GM18867 (cell line): ENCODE results near the gene KRT86.
"Not testable (repeated sequence)": the region's sequence is repeated elsewhere in the genome, so short reads cannot be mapped to it uniquely, and the experiment has no call there.

Experiments
- ATAC-seq: cut with Tn5 transposase; IDR thresholded peaks from one replicate; pipeline ENCODE4 v1.9.1; 2021; ENCODE audit warnings: mild to moderate bottlenecking, moderate library complexity; ENCODE audit not compliant: unreplicated experiment

Gene KRT86

DNA sequence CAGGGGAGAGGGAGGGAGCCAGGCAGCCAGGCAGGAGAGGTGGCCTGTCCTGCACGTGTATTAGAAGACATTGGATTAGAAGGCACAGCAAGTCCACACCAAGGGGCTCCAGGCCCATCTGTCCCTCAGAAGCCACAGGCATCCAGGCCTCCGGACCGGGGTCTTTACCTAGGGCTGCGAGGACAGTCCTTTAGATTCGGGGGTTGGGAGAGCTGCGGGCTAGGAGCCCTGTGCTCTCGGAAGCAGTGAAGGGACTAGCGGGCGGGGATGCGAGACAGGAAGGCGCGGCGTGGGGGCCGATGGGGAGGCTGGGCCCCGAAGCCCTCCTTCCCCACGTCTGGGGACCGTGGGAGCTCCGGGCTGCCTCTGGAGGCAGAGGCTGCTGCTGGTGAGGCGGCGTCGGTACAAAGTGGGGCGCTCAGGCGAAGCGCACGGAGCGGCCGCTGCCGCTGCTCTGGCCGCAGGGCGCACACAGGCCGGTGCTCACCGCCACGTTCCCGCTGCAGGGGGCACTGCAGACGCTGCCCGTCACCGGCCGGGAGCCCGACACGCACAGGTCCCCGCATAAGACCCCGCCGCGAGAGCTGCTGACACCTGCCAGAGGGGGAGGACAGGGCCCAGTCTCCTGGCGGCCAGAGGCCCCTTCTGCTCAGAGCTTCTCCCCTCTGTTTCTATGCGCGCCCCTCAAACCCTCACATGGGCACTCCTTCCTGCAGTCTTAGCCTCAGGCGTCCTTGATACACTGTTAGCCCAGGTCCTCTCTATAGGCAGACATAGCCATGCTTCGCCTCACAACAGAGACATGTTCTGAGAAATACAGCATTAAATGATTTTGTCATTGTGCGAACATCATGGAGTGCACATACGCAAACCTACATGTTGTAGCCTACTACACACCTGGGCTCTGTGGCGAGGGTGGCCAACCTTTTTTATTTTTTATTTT is 24.1 kb upstream of the KRT86 start:
- no peak for ATAC-seq

DNA sequence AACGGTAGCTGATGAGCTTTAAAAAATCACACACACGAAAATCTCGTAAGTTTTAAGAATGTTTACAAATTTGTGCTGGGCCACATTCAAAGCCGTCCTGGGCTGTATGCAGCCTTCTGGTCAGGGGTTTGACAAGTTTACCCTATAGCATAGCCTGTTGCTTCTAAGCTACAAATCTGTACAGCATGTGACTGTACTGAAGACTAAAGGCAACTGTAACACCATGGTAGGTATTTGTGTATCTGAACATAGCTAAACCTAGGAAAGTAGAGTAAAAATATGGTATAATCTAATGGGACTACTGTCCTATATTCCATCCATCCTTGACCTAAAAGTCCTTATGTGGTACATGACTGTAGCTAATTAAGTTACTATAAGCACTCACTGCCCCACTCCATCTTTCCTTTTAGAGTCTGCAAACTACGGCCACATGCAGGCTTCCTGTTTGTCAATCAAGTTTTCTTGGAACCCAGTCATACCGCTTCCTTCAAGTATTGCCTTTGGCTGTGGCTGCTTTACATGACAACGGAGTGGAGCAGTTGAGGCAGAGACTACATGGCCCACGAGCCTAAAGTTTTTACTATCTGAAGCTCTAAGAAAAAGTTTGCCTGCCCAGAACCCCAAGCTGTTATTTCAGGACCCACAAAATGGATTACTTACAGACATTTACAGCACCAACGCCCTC is 22.9 kb upstream of the KRT86 start:
- no peak for ATAC-seq

DNA sequence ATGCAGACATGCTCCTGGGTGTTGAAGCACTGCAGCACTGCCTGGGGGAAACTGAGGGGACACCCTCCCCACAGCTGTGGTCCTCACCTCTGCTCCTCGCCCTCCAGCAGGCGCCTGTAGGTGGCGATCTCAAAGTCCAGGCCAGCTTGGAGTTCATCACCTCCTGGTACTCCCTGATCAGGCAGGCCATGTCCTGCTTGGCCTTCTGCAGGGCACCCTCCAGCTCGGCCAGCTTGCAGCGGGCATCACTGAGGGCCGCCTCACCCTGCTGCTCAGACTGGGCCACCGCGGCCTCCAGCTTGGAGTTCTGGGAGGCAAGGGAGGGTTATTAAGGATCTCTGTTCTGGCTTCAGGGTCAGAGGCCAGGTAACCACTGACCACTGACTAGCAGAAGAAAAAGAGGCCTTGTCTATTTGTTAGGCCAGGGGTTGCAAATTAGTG is 22.2 kb upstream of the KRT86 start:
- not testable (repeated sequence) for ATAC-seq

DNA sequence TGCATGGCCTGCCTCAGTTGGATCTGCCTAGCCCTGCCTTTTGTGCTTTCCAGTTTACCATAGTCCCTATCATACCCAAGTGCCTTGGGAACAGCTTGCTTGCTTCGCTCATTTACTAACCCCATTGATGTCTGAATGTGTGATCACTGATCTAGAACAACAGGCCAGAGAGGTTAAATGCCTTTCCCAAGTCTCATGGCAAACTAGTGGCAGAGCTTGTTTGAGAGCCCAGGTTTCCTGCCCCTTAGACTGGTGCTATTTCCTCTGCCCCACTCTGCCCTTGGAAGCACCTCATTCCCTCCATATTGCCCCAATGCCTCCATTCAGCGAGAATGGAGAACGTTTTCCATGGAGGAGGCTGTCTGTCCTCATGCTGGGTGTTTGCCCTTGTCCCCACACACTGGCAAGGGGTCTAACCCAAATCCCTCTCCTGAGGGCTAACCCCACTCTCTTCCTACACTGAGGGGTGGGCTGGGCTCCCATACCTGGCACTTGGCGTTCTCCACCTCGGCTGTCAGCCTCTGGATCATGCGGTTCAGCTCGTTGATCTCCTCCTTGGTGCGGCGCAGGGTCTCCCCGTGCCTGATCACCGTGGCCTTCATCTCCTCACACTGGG is 21.6 kb upstream of the KRT86 start:
- no peak for ATAC-seq

DNA sequence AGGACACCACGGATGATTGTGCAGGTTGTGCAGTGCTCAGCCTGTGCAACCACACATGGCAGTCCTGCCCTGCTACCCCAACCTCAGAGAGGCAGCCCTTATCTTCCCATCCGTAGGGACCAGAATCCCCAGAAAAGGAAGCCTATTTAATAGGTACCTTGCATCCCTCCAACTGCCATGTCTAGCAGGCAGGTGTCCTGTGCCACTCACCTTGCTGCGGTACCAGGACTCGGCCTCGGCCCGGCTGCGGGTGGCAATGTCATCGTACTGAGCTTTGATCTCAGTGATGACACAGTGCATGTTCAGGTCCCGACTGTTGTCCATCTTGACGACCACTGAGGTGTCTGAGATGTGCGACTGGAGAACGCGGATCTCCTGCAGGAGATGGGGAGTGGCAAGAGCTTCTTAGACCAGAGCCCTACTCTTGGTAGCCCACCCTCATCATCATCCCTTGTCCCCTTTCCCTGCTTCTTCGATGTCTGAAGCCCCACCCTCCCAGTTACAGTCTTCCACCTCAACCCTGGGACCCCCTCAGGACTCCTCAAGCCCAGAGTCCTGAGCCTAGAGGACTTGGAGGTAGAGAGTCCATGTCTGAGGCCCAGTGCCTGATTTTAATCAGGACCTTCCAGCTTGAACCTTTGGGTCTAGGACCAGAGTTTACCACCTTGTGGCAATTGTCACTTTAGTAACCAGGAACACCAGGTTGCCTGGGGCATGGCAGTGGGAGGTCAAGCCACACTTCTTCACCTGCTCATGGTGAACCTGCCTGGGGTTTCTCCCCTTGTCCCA is 20.9 kb upstream of the KRT86 start:
- no peak for ATAC-seq

DNA sequence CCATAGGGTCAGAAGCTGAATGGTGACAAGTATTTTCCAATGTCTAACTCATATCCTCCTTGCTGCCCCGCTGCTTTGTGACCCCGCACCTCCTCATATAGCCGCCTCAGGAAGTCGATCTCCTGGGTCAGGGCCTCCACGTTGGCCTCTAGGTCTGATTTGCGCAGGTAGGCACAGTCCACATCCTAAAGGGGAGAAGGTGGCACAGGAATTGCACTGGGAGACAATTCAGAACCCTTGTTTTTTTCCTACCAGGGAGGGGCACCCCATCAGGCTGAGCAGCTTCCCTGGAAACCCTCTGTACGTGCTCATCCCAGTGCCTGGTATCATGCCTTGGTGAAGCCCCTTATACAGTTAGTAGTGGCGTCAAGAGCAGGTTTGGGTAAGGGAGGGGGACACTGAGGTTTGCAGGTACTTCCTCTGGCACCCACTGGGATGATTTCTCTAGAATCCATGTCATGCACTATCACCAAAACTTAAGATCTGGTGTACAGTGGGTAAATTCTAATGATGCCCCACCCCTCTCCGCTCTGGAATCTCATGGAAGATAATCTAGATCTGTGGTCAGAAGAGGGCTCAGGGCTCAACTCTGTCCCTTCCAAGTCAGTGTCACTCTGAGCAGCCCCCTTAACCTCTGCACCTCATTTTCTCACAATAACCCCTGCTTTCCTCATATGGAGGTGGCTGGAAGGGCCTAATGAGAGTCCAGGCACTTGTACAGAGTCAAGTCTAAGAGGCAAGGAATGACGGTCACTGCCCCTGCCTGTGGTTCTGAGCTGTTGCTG is 20.1 kb upstream of the KRT86 start:
- ATAC-seq = no peak

DNA sequence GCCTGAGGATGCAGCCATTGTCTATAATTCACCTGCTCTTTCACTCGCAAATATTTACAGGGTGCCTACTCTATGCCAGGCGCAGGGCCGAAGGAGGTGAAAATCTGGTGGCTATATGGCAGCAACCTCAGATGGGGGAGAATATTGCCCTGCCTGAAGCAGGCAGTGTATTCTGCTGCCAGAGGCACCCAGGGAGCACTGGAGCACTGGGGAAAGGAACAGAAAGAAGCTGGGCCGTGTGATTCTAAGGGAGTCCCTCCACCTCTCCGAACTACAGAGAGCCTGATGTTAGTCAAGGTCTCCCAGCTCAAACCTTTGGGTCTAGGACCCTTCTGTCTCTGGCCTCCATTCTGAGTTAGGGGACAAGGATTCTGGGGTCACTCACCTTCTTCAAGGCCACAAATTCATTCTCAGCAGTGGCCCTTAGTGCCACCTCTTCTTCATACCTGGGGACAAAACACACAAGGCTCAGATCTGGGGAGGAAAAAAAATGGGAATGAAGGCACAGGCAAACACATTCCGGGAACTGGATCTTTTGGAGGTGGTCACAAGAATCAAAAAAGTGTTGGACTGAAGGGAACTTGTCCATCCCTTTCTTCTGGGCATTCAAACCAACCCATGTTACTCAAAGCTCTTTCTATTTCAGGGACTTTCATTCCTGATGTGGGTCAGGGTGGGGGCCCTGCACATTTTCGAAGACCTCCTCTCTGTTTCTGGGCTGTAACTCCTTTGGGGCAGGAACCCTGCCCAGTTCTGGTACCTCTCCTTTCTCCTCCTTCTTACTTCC is 19.3 kb upstream of the KRT86 start:
- no peak for ATAC-seq

DNA sequence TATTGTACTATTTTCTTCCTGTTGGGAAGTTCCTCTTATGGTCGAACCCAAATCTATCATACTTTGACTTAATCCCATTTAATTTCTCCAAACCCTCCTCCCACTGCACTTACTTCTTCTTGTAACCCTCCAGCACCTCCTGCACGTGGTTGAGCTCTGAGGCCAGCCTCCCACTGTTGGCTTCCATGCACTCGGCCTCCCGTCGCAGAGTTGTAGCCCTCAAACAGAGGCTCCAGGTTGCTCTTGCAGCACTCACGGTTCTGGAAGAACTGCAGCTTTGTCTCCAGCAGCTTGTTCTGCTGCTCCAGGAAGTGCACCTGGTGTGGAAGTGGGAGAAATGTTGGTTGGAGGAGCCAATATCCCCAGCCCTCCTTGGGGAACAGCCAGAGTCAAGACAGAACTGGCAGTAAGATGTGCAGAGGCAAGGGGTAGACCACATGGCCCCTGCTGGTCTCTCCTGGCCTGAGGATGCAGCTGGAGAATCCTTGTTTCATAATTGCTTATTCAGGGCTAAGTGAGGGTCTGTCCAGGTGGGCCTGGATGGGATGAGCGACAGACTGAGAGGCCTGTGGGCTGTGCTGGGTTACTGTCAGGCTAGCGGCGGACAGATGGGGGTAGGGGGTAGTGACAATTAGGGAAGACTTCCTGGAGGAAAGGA is 18.4 kb upstream of the KRT86 start:
- no peak for ATAC-seq

DNA sequence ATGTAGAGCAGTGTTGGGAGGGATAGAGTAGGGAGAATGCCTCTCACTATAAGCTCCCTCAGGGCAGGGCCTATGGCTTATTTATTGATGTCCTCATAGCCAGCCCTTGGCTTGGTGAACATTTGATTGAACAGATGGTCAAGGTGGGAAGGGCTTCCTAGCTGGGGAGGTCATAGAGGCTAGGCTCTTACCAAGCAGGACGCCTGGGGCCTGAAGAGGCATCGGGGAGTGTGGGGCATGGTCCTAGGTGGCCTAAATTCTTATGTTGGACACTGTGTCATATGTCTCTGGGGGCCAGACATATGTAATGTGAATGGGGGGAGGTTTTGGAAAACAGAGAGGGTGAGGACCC is 17.9 kb upstream of the KRT86 start:
- ATAC-seq = no peak

DNA sequence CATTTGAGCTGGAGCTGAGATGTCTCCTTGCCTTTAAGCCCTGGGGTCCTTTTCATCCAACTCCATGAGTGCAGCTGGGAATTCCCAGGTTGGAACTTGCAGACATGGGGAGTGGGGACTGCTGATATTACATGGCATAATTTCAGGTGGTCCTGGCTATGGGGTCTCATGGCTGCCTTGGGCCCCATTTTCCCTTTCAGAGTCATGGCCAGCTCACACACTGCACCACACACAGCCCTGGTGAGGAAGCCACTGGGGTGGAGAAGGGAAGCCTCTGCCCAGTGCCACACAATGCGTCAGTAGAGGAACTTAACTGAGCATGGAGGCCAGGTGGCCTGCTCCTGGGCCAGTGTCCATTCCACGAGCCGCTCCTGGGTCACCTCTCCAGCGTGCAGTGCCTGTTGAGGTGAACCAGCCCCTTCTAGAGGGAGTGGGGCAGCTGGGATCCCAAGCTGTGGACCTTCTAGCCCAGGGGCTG is 17.3 kb upstream of the KRT86 start:
- ATAC-seq = no peak

DNA sequence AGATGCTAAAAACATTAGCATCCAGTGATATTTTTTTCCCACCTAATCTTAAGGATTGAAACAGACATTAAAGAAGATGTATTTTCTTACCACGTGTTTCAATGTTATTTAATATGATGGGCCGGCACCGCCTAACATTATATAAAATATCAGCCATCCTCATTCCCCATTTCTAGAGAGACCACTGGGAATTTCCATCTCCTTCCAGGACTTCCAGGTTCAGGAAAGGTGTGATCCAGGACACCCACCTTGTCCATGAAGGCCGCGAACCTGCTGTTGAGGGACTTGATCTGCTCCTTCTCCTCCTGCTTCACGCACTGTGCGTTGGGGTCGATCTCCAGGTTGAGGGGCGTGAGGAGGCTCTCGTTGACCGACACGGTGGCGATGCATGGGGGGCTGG is 16.5 kb upstream of the KRT86 start:
- ATAC-seq = not testable (repeated sequence)

DNA sequence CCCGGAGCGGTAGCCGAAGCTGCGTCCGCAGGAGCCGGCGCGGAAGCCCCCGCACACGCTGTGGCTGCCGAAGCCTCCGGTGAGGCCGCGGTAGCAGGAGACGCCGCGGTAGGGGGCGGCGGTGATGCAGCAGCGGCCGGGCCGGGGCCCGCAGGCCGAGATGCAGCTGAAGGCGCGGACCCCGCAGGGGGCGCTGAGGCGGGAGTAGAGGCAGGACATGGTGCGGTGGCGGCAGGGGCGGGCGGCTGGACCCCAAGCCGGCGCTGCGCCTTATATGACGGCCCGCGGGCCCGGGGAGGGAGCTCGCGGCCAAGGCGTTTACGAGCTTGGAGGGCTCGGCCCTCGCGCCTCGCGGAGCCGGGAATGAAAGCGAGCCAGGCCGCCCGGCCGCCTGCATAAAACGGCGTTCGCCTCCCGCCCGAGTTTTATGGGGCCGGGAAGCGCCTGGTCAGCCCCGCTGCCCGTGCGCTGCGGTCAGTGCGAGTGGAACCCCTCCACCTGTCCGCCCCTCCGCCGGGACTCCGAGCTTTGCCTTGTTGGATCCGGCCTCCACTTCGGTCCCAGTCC is 16.0 kb upstream of the KRT86 start:
- no peak for ATAC-seq

DNA sequence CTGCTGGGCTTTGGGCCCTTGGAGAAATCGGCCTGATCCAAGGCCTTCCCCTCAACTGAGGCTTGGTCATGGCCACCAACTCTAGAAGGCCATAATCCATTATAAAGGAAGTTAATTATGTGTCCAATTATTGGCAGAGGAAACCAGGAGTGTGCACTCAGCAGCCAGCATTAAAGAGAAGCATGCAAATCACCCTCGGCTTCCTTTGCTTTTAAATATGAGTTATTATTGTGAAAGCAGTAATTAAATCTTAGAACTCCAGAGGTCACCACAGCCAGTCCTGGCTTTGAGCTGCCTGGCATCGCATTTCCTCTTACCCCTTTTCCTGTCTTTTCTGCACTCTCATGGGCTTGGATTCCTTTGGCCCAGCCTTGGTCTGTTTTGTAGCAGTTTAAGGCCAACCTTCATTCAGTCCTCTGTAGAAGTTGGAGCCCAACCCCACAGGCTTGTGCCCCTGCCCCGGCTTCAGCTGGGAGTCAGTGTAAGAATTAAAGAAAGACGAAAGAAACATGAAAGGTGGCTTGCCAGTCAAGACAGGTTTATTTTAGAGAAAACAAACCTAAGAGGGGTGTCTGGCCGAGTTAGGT is 14.7 kb upstream of the KRT86 start:
- no peak for ATAC-seq

DNA sequence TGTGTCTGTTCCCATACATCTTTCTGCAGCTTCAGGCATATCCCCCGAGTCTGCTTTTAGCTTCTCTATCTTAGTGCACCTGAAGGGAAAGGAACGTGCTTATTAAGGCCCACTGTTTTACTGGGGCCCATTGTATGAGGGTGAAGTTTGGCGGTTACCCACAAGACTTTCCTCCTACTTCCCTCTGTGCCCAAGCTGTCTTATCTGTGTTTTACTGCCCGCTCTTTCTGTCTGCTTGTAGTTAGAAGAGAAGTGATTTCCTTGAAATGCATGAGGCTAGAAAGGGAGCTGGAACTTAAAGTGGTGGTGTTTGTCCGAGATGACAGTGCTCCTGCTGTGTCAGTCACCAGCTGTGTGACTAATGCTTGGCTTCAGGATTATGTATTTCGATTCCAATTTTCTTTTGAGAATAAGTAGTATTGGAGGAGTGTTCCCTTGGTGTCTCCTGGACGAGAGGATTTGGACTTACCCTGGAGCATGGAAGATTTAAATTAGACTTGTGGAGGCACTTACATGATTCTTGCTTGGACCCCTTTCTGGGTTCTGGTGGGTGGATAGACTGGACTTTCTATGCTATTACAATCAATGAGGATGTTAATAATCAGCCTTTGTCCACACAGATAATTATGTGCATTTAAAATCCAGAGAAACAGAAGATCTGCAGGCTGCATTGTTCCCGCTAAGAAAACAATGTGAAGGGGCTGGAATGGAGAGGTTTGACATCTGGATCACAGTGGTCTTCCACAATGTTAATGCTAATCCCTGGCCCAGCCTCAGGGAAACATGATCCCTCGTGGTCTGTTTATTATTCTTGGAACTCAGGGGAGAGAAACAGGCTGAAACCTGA is 13.9 kb upstream of the KRT86 start:
- no peak for ATAC-seq

DNA sequence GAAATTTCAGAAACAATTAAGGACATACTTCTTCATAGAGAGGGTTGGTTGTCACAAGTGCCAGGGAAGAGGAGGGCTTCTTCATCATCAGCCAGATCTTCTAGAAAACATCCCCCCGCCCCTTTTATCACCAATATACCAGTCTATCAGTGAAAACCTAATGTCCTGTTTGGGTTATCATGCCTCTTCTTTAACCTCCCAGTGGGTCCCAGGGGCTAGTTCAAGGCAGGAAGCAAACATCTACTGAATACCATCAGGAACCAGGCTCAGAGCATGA is 13.3 kb upstream of the KRT86 start:
- ATAC-seq = no peak

DNA sequence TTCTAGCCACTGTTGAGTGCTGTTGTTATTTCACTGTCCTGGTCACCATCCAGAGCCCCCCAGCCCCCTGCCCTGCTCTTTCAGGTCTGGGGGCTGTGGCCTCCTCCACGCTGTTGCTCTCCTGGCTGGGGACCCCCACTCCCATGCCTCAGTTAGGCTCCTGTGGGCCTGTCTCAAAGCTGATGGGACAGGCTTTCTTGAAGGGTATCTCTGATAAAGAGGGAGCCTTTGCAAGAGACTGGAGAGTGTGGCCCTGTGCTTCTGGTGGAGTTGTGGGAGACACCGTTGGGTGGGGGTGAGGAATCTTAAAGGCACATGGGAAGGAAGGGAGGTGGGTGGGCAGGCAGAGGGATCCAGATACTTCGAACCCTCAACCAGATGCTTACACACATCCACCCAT is 12.2 kb upstream of the KRT86 start:
- ATAC-seq = no peak

DNA sequence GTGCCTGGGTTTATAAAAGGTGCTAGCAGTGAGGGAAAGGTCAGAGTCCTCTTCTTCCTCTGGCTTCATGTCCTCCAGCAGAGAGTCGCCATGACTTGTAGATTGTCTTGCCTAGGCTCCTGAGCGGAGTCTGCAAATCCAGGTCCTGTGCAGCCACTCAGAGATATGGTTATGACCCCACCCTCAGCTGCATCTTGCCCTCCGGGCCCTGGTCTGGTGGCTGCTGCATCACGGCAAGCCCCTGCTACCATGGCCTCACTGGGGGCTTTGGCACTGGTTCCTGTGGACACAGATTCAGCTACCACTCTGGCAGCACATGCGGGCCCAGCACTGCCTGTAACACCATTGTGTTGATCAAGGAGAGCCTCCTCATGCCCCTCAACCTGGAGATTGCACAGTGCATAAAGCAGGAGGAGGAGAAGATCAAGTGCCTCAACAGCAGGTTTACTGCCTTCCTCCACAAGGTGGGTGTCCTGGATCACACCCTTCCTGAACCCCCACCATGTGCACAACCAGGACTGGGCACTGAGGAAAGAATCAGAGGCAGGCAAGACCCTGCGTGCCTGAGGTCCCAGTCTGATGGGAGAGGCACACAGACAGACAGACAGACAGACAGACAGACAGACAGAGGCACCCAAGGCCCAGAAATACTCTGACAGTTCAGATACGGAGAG is 10.5 kb upstream of the KRT86 start:
- ATAC-seq = no peak
